ENCODE measurements around the gene ADIPOR1. TPM values are rescaled to one million over a fixed set of nuclear protein-coding genes. Genes with fewer than 3 reads are reported as not detected.

ADIPOR1 gene
- total RNA-seq, 5 donors from 2014 or later (not counting 1 experiment from before 2014, with no cell fraction given): 50.3 to 70.1 (median 53.7) TPM

DNA sequence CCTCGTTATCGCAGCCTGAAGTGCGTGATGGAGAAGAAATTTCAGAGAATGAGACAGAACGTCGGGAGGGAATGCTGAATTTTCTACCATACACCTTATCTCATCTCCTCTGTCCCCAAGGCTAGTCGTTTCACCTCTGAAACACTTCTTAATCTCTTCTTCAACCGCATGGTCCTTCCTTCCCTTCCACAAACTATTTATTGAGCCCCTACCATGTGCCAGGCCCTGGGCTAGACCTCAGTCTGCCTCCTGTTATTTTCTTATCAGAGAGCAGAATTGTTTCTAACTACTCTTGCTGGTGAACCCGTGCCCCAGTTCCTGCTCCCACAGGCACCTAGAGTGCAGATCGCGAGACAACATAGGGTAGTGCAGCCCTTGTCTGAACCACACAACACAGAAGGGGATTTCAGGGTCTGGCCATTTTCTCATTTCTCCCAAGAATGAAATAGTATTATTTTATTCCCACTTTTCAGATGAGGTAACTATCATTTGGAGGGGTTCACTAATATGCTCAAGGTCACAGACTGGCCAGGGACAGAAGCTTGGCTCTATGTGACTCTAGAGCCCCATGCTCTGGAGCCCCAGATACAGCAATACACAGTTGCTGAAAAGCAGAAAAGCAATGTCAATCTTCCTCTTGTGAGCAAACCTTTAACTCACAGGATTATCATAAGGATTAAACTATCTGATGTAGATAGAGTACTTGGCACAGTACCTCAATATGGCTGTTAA is 598 bp upstream of the ADIPOR1 start:
- no peaks in the 10 kb centered on the region for H3K27me3 Mint-ChIP-seq
- peaks cover 36 to 45% (median 45%) of the 10 kb centered on the region in 3 donors for H3K4me1 Mint-ChIP-seq
- ATAC-seq (replicated peaks in 1 of 4) (peak; percentile 6 to 29 (median 10)), DNase-seq (peak in 15 of 35 experiments; percentile 4 to 49 (median 17))
- peaks cover 14% of the 10 kb centered on the region for H3K36me3 Mint-ChIP-seq
- H3K9me3 Mint-ChIP-seq: no peaks in the 10 kb centered on the region
- peak overlapping the region; percentile 71 for H3K27ac ChIP-seq (ENCODE audit: low read length)
- H3K27ac Mint-ChIP-seq: peak overlapping the region; percentile 90 to 96
- H3K9me3 ChIP-seq: no peaks in the 10 kb centered on the region
- H3K27me3 ChIP-seq (replicated peaks in 1 of 2; ENCODE audit: control insufficient read depth in 2 of 2, extremely low read depth in 1 of 2, insufficient read depth in 2 of 2, low read length in 1 of 2): no peaks in the 10 kb centered on the region
- peaks cover 23 to 28% of the 10 kb centered on the region in 2 experiments for H3K4me1 ChIP-seq (ENCODE audit: control insufficient read depth in 1 of 2, extremely low read depth in 1 of 2, insufficient read depth in 2 of 2, low read length in 2 of 2)
- 0% methylated on average over 4 of the region's 10 CpGs for WGBS (ENCODE audit: insufficient coverage)
- ChIA-PET CTCF (no interaction called here), POLR2A (interaction anchor here in 1 of 2 donors (0.9 kb wide), 1 partner anchor 10 kb away, joined by 3 read pairs; no protein-coding TSS in a partner anchor)
- H3K4me3 ChIP-seq (ENCODE audit: control insufficient read depth in 1 of 2, extremely low read depth in 1 of 2, low read length in 1 of 2): peak overlapping the region; percentile 40 to 50
- H3K4me3 Mint-ChIP-seq: peak overlapping the region; percentile 88 to 90 (median 89)
- peaks cover 0 to 18% of the 10 kb centered on the region in 2 donors for H3K36me3 ChIP-seq (ENCODE audit: control insufficient read depth in 2 of 2, extremely low read depth in 1 of 2, insufficient read depth in 1 of 2, low read length in 1 of 2)

GRCh38 chr1:202956969-202957368 is 1.1 kb downstream of the ADIPOR1 start:
- H3K4me3 Mint-ChIP-seq: peak overlapping the region; percentile 83 to 89 (median 84)
- no peak for DNase-seq
- no peaks in the 10 kb centered on the region for H3K27me3 Mint-ChIP-seq
- ATAC-seq (replicated peaks in 1 of 4): no peak
- H3K4me1 Mint-ChIP-seq: peaks cover 52 to 61% (median 60%) of the 10 kb centered on the region in 3 donors
- POLR2A ChIA-PET: no interaction called here
- no peaks in the 10 kb centered on the region for H3K9me3 ChIP-seq
- H3K27me3 ChIP-seq (replicated peaks in 1 of 2; ENCODE audit: control insufficient read depth in 2 of 2, extremely low read depth in 1 of 2, insufficient read depth in 2 of 2, low read length in 1 of 2): no peaks in the 10 kb centered on the region
- CTCF ChIA-PET: no interaction called here
- peaks cover 2% of the 10 kb centered on the region for H3K36me3 Mint-ChIP-seq
- H3K27ac Mint-ChIP-seq: peak overlapping the region; percentile 72 to 78
- H3K4me3 ChIP-seq (ENCODE audit: control insufficient read depth in 1 of 2, extremely low read depth in 1 of 2, low read length in 1 of 2): peak overlapping the region in 1 of 2 donors; percentile 78
- no peak overlapping the region for H3K27ac ChIP-seq (ENCODE audit: low read length)
- H3K9me3 Mint-ChIP-seq: no peaks in the 10 kb centered on the region
- H3K4me1 ChIP-seq (ENCODE audit: control insufficient read depth in 1 of 2, extremely low read depth in 1 of 2, insufficient read depth in 2 of 2, low read length in 2 of 2): peaks cover 25 to 34% of the 10 kb centered on the region in 2 experiments
- no CpG with 5 or more reads among the region's 6 CpGs for WGBS (ENCODE audit: insufficient coverage)
- peaks cover 0 to 5% of the 10 kb centered on the region in 2 donors for H3K36me3 ChIP-seq (ENCODE audit: control insufficient read depth in 2 of 2, extremely low read depth in 1 of 2, insufficient read depth in 1 of 2, low read length in 1 of 2)

DNA sequence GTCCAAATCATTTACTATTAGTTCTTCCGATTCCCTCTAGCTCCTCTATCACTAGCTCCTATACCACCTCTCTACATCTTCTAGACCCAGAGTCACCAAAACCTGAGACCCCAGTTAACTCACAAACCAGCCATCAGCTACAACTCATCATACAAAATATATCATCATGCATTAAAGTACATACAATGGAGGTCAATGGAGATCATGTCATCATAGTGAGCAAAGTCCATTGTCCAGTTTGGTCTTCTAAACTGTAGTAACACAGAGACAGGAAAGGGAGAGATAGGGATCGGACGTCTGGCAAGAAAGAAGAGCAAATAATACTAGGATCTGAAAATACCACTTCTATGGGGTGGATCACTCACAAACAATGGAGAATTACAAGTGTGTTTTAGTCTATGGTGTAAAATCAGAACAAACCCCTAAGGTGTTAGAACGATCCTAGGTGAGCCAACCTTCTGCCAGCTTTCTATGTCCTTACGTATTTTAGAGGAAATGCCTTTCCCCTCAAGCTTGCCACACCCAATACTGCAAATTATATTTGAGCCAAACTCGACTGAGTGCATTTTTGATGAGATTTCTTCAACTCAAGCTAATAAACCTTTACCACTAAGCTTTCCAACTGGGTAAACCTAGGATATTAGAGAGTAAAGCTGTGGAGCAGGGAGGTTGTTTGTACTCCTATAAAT is 3.9 kb downstream of the ADIPOR1 start:
- ATAC-seq (replicated peaks in 1 of 4) (no peak), DNase-seq (no peak)
- peaks cover 0 to 20% of the 10 kb centered on the region in 2 donors for H3K36me3 ChIP-seq (ENCODE audit: control insufficient read depth in 2 of 2, extremely low read depth in 1 of 2, insufficient read depth in 1 of 2, low read length in 1 of 2)
- CTCF ChIA-PET: interaction anchor here (0.6 to 2.0 kb wide), 4 partner anchors 9 to 68 kb away, joined by 3 to 8 read pairs (median 4); partner anchors contain the start of gene TMEM183A (in 1 of the 2)
- no peak overlapping the region for H3K27ac ChIP-seq (ENCODE audit: low read length)
- no peaks in the 10 kb centered on the region for H3K27me3 ChIP-seq (replicated peaks in 1 of 2; ENCODE audit: control insufficient read depth in 2 of 2, extremely low read depth in 1 of 2, insufficient read depth in 2 of 2, low read length in 1 of 2)
- WGBS (ENCODE audit: insufficient coverage): 83% methylated on average over 2 of the region's 6 CpGs
- peak overlapping the region in 1 of 2 donors; percentile 19 for H3K27ac Mint-ChIP-seq
- H3K36me3 Mint-ChIP-seq: peaks cover 18% of the 10 kb centered on the region
- H3K4me1 ChIP-seq (ENCODE audit: control insufficient read depth in 1 of 2, extremely low read depth in 1 of 2, insufficient read depth in 2 of 2, low read length in 2 of 2): peaks cover 27 to 34% of the 10 kb centered on the region in 2 experiments
- no peaks in the 10 kb centered on the region for H3K27me3 Mint-ChIP-seq
- H3K4me3 ChIP-seq (ENCODE audit: control insufficient read depth in 1 of 2, extremely low read depth in 1 of 2, low read length in 1 of 2): no peak overlapping the region
- H3K4me1 Mint-ChIP-seq: peaks cover 60 to 68% (median 68%) of the 10 kb centered on the region in 3 donors
- no peak overlapping the region for H3K4me3 Mint-ChIP-seq
- POLR2A ChIA-PET: interaction anchor here (0.6 to 1.4 kb wide), 9 partner anchors 11 to 161 kb away, joined by 3 to 5 read pairs (median 3); partner anchors contain the start of genes KLHL12 (in 1 of the 2) and TMEM183A (in 1 of the 2)
- no peaks in the 10 kb centered on the region for H3K9me3 ChIP-seq
- no peaks in the 10 kb centered on the region for H3K9me3 Mint-ChIP-seq

GRCh38 chr1:202953392-202953791 is 4.7 kb downstream of the ADIPOR1 start:
- CTCF ChIA-PET: interaction anchor here in 1 of 2 donors (0.6 to 2.0 kb wide), 3 partner anchors 8 to 1552 kb away, joined by 3 to 8 read pairs (median 6); partner anchors contain the start of gene TMEM183A
- POLR2A ChIA-PET: interaction anchor here in 1 of 2 donors (0.6 kb wide), 2 partner anchors 13 to 28 kb away, joined by 4 to 5 read pairs; no protein-coding TSS in a partner anchor
- H3K27ac ChIP-seq (ENCODE audit: low read length): no peak overlapping the region
- no peaks in the 10 kb centered on the region for H3K27me3 Mint-ChIP-seq
- peaks cover 23 to 28% of the 10 kb centered on the region in 2 experiments for H3K4me1 ChIP-seq (ENCODE audit: control insufficient read depth in 1 of 2, extremely low read depth in 1 of 2, insufficient read depth in 2 of 2, low read length in 2 of 2)
- peaks cover 2 to 27% of the 10 kb centered on the region in 2 donors for H3K36me3 ChIP-seq (ENCODE audit: control insufficient read depth in 2 of 2, extremely low read depth in 1 of 2, insufficient read depth in 1 of 2, low read length in 1 of 2)
- no peak overlapping the region for H3K4me3 ChIP-seq (ENCODE audit: control insufficient read depth in 1 of 2, extremely low read depth in 1 of 2, low read length in 1 of 2)
- no peaks in the 10 kb centered on the region for H3K9me3 ChIP-seq
- H3K36me3 Mint-ChIP-seq: peaks cover 19% of the 10 kb centered on the region
- H3K27ac Mint-ChIP-seq: no peak overlapping the region
- H3K4me1 Mint-ChIP-seq: peaks cover 53 to 62% (median 61%) of the 10 kb centered on the region in 3 donors
- H3K27me3 ChIP-seq (replicated peaks in 1 of 2; ENCODE audit: control insufficient read depth in 2 of 2, extremely low read depth in 1 of 2, insufficient read depth in 2 of 2, low read length in 1 of 2): no peaks in the 10 kb centered on the region
- no peak overlapping the region for H3K4me3 Mint-ChIP-seq
- H3K9me3 Mint-ChIP-seq: no peaks in the 10 kb centered on the region
- no peak for ATAC-seq (replicated peaks in 1 of 4)
- DNase-seq: no peak

DNA sequence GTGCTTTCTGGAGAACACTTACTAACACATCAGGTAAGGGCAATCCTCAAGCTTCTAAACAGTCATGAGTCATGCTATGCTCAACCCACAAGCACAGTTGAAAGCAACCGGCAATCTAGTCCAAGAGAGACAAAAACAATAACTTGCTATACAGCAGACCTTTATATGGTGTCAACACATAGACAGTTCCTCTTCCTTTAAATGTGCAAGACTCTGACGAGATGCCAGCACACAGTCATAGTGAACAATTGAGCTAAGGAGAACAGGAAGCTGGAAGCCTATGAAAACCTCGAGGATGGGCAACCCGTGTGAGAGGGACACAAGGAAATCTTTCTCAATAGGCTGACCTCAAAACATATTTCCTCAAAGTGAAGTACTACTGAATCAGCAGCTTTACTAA is 5.3 kb downstream of the ADIPOR1 start:
- Mint-ChIP-seq H3K27ac (peak overlapping the region; percentile 79 to 85), H3K36me3 (peaks cover 24% of the 10 kb centered on the region)
- no CpG with 5 or more reads among the region's 4 CpGs for WGBS (ENCODE audit: insufficient coverage)

GRCh38 chr1:202952099-202952498 is 6.0 kb downstream of the ADIPOR1 start:
- Mint-ChIP-seq H3K27ac (peak overlapping the region; percentile 52 to 78), H3K4me3 (no peak overlapping the region), H3K4me1 (peaks cover 47 to 56% (median 56%) of the 10 kb centered on the region in 3 donors), H3K9me3 (no peaks in the 10 kb centered on the region), H3K27me3 (no peaks in the 10 kb centered on the region), H3K36me3 (peaks cover 27% of the 10 kb centered on the region)
- whole genome bisulfite sequencing (ENCODE audit: insufficient coverage): no CpG with 5 or more reads among the region's 1 CpG
- DNase-seq: no peak
- Histone ChIP-seq H3K4me1 (ENCODE audit: control insufficient read depth in 1 of 2, extremely low read depth in 1 of 2, insufficient read depth in 2 of 2, low read length in 2 of 2) (peaks cover 19% of the 10 kb centered on the region in 2 experiments), H3K27ac (ENCODE audit: low read length) (no peak overlapping the region), H3K4me3 (ENCODE audit: control insufficient read depth in 1 of 2, extremely low read depth in 1 of 2, low read length in 1 of 2) (no peak overlapping the region), H3K9me3 (no peaks in the 10 kb centered on the region), H3K27me3 (replicated peaks in 1 of 2; ENCODE audit: control insufficient read depth in 2 of 2, extremely low read depth in 1 of 2, insufficient read depth in 2 of 2, low read length in 1 of 2) (no peaks in the 10 kb centered on the region), H3K36me3 (ENCODE audit: control insufficient read depth in 2 of 2, extremely low read depth in 1 of 2, insufficient read depth in 1 of 2, low read length in 1 of 2) (peaks cover 8 to 37% of the 10 kb centered on the region in 2 donors)
- no peak for ATAC-seq (replicated peaks in 1 of 4)
- POLR2A ChIA-PET: interaction anchor here (0.5 to 0.9 kb wide), 2 partner anchors 55 to 592 kb away, joined by 3 read pairs; no protein-coding TSS in a partner anchor
- CTCF ChIA-PET: no interaction called here

More for the DNA sequence above, 5.3 kb downstream of the ADIPOR1 start:
- Mint-ChIP-seq H3K27me3 (no peaks in the 10 kb centered on the region), H3K4me1 (peaks cover 51 to 61% (median 60%) of the 10 kb centered on the region in 3 donors), H3K4me3 (peak overlapping the region in 1 of 3 donors; percentile 11), H3K9me3 (no peaks in the 10 kb centered on the region)
- Histone ChIP-seq H3K9me3 (no peaks in the 10 kb centered on the region), H3K4me3 (ENCODE audit: control insufficient read depth in 1 of 2, extremely low read depth in 1 of 2, low read length in 1 of 2) (no peak overlapping the region), H3K36me3 (ENCODE audit: control insufficient read depth in 2 of 2, extremely low read depth in 1 of 2, insufficient read depth in 1 of 2, low read length in 1 of 2) (peaks cover 8 to 32% of the 10 kb centered on the region in 2 donors), H3K27me3 (replicated peaks in 1 of 2; ENCODE audit: control insufficient read depth in 2 of 2, extremely low read depth in 1 of 2, insufficient read depth in 2 of 2, low read length in 1 of 2) (no peaks in the 10 kb centered on the region), H3K27ac (ENCODE audit: low read length) (no peak overlapping the region), H3K4me1 (ENCODE audit: control insufficient read depth in 1 of 2, extremely low read depth in 1 of 2, insufficient read depth in 2 of 2, low read length in 2 of 2) (peaks cover 23 to 26% of the 10 kb centered on the region in 2 experiments)
- peak in 1 of 35 experiments; percentile 18 for DNase-seq
- ATAC-seq (replicated peaks in 1 of 4): peak; percentile 40 to 88 (median 76)
- POLR2A ChIA-PET: interaction anchor here (0.6 to 0.9 kb wide), 3 partner anchors 51 to 79 kb away, joined by 3 to 4 read pairs (median 3); no protein-coding TSS in a partner anchor
- CTCF ChIA-PET: interaction anchor here in 1 of 2 donors (0.6 to 1.3 kb wide), 2 partner anchors 54 to 1553 kb away, joined by 3 to 8 read pairs; partner anchors contain the start of gene TMEM183A

Data from T-cell (primary cell).